ENCODE data around the gene TMEM179. TPM values are rescaled to one million over a fixed set of nuclear protein-coding genes. Genes with fewer than 3 reads are reported as not detected.
"Not testable (repeated sequence)": the region's sequence is repeated elsewhere in the genome, so short reads cannot be mapped to it uniquely, and the experiment has no call there.

Gene TMEM179
- total RNA-seq, result 0.86 TPM

- DNase-seq (ENCODE audit: low spot score), result peak; percentile 41
These were observed at the start of gene TMEM179 for GRCh38 chr14:104604458-104605449. TMEM179 (minus strand) TSS chr14:104604772; CDS start chr14:104604741, 31 bp downstream.

GRCh38 chr14:104654119-104654518 lies 49.5 kb upstream of the TMEM179 start:
- DNase-seq (ENCODE audit: low spot score), result no peak

GRCh38 chr14:104653130-104653920 lies 48.8 kb upstream of the TMEM179 start:
- DNase-seq (ENCODE audit: low spot score), result not testable (repeated sequence)

- DNase-seq (ENCODE audit: low spot score), result no peak
These were observed 47.8 kb upstream of the TMEM179 start for GRCh38 chr14:104652386-104652785.

- DNase-seq (ENCODE audit: low spot score), result no peak
These were observed 47.3 kb upstream of the TMEM179 start for GRCh38 chr14:104651876-104652260.

- DNase-seq (ENCODE audit: low spot score), result no peak
These were observed 46.7 kb upstream of the TMEM179 start for GRCh38 chr14:104650981-104651875.

- peak; percentile 65 for DNase-seq (ENCODE audit: low spot score)
These were observed 45.7 kb upstream of the TMEM179 start for GRCh38 chr14:104650057-104650980.

GRCh38 chr14:104647467-104648043 lies 43.0 kb upstream of the TMEM179 start:
- DNase-seq (ENCODE audit: low spot score), result no peak

- no peak for DNase-seq (ENCODE audit: low spot score)
These were observed 40.2 kb upstream of the TMEM179 start for GRCh38 chr14:104644656-104645378.

- no peak for DNase-seq (ENCODE audit: low spot score)
These were observed 39.6 kb upstream of the TMEM179 start for GRCh38 chr14:104644091-104644635.

GRCh38 chr14:104643306-104643705 lies 38.7 kb upstream of the TMEM179 start:
- no peak for DNase-seq (ENCODE audit: low spot score)

GRCh38 chr14:104642540-104642868 lies 37.9 kb upstream of the TMEM179 start:
- DNase-seq (ENCODE audit: low spot score), result no peak

GRCh38 chr14:104641753-104642539 lies 37.4 kb upstream of the TMEM179 start:
- DNase-seq (ENCODE audit: low spot score), result no peak

- no peak for DNase-seq (ENCODE audit: low spot score)
These were observed 36.1 kb upstream of the TMEM179 start for GRCh38 chr14:104640681-104641080.

GRCh38 chr14:104639885-104640548 lies 35.4 kb upstream of the TMEM179 start:
- peak; percentile 64 for DNase-seq (ENCODE audit: low spot score)

- DNase-seq (ENCODE audit: low spot score), result no peak
These were observed 34.9 kb upstream of the TMEM179 start for GRCh38 chr14:104639471-104639870.

GRCh38 chr14:104638927-104639450 lies 34.4 kb upstream of the TMEM179 start:
- no peak for DNase-seq (ENCODE audit: low spot score)

- DNase-seq (ENCODE audit: low spot score), result no peak
These were observed 33.6 kb upstream of the TMEM179 start for GRCh38 chr14:104638190-104638589.

Measured in ureter (tissue), 1 donor.